Astrocyte (in vitro differentiated cells and primary cell): ENCODE data around the gene MEGF10.

Experiments used
- CTCF ChIP-seq: IDR thresholded peaks from 2 replicates; pipeline ENCODE4 v1.5.1; 2011; ENCODE audit warnings: low read depth, mild to moderate bottlenecking, inconsistent platforms, low read length, moderate library complexity; ENCODE audit not compliant: insufficient read depth
- EZH2 ChIP-seq: IDR thresholded peaks from 2 replicates; pipeline ENCODE4 v1.6.1; 2012; ENCODE audit warnings: mild to moderate bottlenecking, low read length, inconsistent platforms; ENCODE audit not compliant: insufficient read depth

GRCh38 chr5:127306647-127307046 lies 16.1 kb downstream of the MEGF10 start:
- TF ChIP-seq CTCF (no peak), EZH2 (no peak)
